SJCRH30 (cell line): ENCODE data around the gene PRSS33. TPM values are rescaled to one million over a fixed set of nuclear protein-coding genes. Genes with fewer than 3 reads are reported as not detected.

Source experiments
- DNase-seq, 2 experiments: peaks; one replicate each; pipeline ENCODE4 v3.0.0-alpha.2; 2015 to 2020
- H3K27ac ChIP-seq: fragments of 250-450 bp; sonication (Bioruptor Pico); 2 replicates; pipeline ENCODE4 v1.5.1; 2020; ENCODE audit warnings: mild to moderate bottlenecking, moderate library complexity
- H3K27me3 ChIP-seq: fragments of 250-450 bp; sonication (Bioruptor Pico); 2 replicates; pipeline ENCODE4 v1.5.1; 2020; ENCODE audit warnings: mild to moderate bottlenecking, moderate library complexity
- H3K36me3 ChIP-seq: fragments of 250-450 bp; sonication (Bioruptor Pico); 2 replicates; pipeline ENCODE4 v1.5.1; 2020; ENCODE audit warnings: mild to moderate bottlenecking, moderate library complexity
- H3K4me1 ChIP-seq: fragments of 250-450 bp; sonication (Bioruptor Pico); 2 replicates; pipeline ENCODE4 v1.5.1; 2020; ENCODE audit warnings: mild to moderate bottlenecking, moderate library complexity
- H3K4me3 ChIP-seq: fragments of 250-450 bp; sonication (Bioruptor Pico); 2 replicates; pipeline ENCODE4 v1.5.1; 2020; ENCODE audit warnings: mild to moderate bottlenecking, moderate library complexity
- H3K9me3 ChIP-seq: fragments of 250-450 bp; sonication (Bioruptor Pico); replicated peaks from 2 replicates; pipeline ENCODE4 v1.5.1; 2020; ENCODE audit warnings: mild to moderate bottlenecking, moderate library complexity
- total RNA-seq: library from RNA; depleted of rRNA; stranded (reverse); fragments of >200 nt; shearing (Covaris generic); gene quantifications from 2 replicates; pipeline ENCODE4 v1.2.3, GENCODE V29; 2014; rRNA removed

Gene PRSS33
- total RNA-seq, 1 experiment from 2014 or later: not detected

DNA sequence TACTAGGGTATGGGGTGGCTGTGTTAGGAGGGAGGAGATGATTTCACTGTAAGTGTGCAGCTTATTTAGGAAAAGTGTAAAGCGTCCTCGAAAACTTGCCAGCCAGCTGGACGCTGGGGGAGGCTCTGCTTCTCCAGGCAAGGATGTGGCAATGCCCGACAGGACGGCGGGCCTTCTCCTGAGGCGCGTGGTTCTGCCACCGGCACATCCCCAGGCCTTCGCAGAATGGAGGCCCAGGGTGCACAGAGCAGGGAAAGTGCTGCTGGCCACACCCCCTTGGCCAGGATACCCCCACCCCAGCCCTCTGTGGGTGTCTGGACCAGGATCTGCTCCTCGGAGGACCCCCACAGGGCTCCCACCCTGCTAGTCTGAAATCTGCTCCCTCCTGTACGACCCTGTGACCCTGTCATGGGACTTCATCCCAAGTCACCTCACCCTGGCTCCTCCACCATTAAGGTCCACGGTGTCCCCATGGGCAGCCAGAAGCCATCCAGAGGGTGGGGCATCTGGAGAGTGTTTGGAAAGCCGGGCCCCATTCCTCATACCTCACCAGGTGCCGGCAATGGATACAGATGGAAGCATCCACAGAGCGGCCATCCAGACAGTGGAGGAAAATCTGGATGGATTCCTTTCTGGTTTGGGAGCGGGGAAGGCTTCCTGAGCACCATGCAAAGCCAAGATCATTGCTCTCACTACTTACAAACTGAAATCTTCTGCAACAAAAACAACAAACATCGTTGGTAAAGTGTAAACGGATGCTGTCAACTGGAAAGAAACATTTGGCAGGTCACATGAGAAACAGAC lies 44.2 kb downstream of the PRSS33 start:
- Histone ChIP-seq H3K27ac (no peak overlapping the region), H3K36me3 (no peaks in the 10 kb centered on the region), H3K27me3 (0 out of 2 replicates have a peak, but pooled peaks cover 8% of the 10 kb centered on the region), H3K4me3 (no peak overlapping the region), H3K9me3 (no peaks in the 10 kb centered on the region), H3K4me1 (no peaks in the 10 kb centered on the region)
- DNase-seq: no peak

DNA sequence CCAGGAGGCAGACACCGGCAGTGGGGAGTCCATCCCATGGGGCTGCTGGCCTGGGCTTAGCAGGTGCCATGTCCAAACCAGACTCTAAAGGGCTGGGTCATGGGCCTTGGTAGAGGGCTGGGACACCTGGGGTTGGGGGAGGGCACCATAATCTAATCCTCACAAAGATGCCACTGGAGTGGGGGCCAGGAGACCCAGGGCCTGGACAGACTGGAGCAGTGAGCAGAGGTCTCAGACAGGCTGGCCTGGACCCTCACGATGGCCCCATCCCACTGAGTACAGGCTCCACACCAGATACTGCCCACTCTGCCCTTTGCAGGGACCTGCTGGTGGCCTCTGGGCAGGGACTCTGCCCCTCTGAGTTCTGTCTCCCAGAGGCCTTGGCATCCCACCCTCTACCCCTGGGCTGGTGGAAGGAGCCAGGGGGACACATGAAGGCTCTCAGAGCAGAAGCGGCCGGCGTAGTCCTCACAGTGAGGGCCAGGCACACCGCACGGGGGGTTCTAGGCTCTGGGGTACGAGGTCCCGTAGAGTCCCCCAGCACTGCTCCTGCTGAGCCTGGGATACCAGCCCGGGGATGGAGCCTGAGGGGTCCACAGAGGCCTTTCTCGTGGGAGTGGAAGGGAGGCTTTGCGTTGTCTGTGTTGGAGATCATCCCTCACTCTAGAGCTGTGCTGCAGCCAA lies 44.9 kb downstream of the PRSS33 start:
- no peak for DNase-seq
- H3K9me3 ChIP-seq: no peaks in the 10 kb centered on the region
- H3K27me3 ChIP-seq: 0 out of 2 replicates have a peak, but pooled peaks cover 8% of the 10 kb centered on the region
- H3K4me3 ChIP-seq: no peak overlapping the region
- H3K36me3 ChIP-seq: no peaks in the 10 kb centered on the region
- no peak overlapping the region for H3K27ac ChIP-seq
- no peaks in the 10 kb centered on the region for H3K4me1 ChIP-seq

DNA sequence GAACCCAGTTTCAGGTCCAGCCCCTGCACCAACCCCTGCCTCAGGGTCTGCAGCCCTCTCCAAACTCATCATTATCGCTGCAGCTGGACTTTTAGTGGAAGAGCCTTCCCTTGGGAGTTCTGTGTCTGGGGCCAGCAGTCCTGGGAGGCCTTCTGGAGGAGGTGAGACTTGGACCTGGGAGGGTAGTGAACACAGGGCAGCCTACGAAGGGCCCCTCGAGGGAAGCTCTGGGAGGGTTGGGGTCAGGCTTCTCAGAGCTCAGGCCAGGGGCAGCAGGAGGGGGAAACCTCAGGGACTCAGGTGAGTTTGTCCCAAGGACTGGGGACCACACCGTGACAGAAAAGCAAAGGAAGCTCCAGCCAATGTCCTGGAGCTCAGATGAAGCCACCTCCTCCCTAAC lies 46.2 kb downstream of the PRSS33 start:
- no peak overlapping the region for H3K27ac ChIP-seq
- DNase-seq: no peak
- no peak overlapping the region for H3K4me3 ChIP-seq
- 0 out of 2 replicates have a peak, but pooled peaks cover 13% of the 10 kb centered on the region for H3K27me3 ChIP-seq
- H3K4me1 ChIP-seq: no peaks in the 10 kb centered on the region
- no peaks in the 10 kb centered on the region for H3K9me3 ChIP-seq
- no peaks in the 10 kb centered on the region for H3K36me3 ChIP-seq

DNA sequence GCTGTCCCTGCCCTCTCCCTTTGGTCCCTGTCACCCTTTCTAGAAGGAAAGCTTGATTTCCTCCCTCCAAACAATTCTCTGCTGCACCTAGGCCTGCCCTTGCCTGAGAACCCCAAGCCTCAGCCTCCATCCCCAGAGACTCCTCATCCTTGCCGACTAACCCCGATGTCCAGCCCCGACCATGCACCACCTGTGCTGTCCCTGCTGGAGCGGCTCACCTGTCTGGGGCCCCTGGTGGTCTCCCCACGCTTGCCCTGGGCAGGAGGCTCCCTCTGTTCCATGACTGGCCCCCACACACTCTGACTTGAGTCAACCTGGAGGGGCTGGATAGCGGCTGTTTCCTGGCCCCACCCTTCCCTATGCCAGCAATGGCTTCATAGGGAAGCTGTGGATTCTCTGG lies 46.9 kb downstream of the PRSS33 start:
- no peaks in the 10 kb centered on the region for H3K4me1 ChIP-seq
- no peak overlapping the region for H3K4me3 ChIP-seq
- H3K27ac ChIP-seq: no peak overlapping the region
- no peaks in the 10 kb centered on the region for H3K9me3 ChIP-seq
- no peak for DNase-seq
- H3K27me3 ChIP-seq: 0 out of 2 replicates have a peak, but pooled peaks cover 13% of the 10 kb centered on the region
- H3K36me3 ChIP-seq: no peaks in the 10 kb centered on the region

DNA sequence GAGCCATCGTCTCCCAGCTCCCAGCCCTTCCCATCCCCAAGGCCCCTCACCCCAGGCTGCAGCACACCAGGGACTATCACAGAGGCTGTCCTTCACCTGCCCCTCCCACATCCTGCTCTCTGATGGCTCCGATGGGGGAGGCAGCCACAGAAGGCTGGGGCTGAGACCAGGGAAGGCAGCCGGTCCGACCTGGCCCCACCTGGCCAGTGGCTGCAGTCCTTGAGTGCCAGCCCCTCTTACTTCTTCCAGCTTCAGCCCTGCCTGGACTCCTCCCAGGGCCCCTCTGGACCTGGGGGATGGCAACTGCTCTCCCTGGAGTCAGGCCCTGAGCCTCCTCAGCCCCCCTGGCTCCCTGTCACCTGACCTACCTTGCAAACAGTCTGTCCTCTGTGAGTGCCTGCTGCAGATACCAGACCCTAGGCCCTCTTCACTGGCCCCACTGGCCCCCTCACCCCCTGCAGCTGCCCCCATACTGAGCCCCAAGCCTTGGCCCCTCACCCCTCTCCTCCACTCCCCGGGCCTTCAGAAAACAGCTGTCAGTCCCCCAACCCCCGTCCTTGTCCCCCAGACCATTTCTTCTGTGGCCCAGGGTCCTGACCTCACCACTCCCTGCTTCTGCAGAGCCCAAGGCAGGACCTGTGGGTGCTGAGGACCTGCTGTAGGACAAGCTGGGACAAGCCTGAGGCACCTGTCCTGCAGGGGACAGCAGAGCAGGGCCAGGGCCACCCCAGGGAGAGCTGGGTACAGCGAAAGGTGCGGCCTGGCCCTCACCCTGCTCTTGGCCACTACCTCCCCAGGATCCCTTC lies 47.5 kb downstream of the PRSS33 start:
- Histone ChIP-seq H3K27ac (no peak overlapping the region), H3K27me3 (0 out of 2 replicates have a peak, but pooled peaks cover 13% of the 10 kb centered on the region), H3K4me1 (no peaks in the 10 kb centered on the region), H3K9me3 (no peaks in the 10 kb centered on the region), H3K36me3 (no peaks in the 10 kb centered on the region), H3K4me3 (no peak overlapping the region)
- DNase-seq: no peak

DNA sequence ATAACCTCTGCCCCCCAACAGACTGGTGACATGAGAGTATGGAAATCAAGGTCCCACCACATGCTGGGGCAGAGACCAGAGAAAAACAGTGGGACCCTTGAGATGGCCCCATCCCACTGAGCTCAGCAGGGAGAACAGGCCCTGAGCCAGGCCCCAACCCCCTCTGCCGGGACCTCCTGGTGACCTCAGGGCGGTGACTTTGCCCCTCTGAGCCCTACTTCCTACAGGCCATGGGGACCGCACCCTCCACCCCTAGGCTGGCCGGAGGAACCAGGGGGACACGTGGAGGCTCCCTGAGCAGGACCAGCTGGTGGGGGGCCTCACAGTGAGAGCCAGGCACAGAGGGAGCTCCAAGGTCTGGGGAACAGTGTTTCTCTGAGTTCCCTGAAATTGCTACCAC lies 48.7 kb downstream of the PRSS33 start:
- no peaks in the 10 kb centered on the region for H3K9me3 ChIP-seq
- H3K4me1 ChIP-seq: no peaks in the 10 kb centered on the region
- H3K27ac ChIP-seq: no peak overlapping the region
- no peaks in the 10 kb centered on the region for H3K36me3 ChIP-seq
- no peak overlapping the region for H3K4me3 ChIP-seq
- H3K27me3 ChIP-seq: 0 out of 2 replicates have a peak, but pooled peaks cover 13% of the 10 kb centered on the region
- DNase-seq: no peak

DNA sequence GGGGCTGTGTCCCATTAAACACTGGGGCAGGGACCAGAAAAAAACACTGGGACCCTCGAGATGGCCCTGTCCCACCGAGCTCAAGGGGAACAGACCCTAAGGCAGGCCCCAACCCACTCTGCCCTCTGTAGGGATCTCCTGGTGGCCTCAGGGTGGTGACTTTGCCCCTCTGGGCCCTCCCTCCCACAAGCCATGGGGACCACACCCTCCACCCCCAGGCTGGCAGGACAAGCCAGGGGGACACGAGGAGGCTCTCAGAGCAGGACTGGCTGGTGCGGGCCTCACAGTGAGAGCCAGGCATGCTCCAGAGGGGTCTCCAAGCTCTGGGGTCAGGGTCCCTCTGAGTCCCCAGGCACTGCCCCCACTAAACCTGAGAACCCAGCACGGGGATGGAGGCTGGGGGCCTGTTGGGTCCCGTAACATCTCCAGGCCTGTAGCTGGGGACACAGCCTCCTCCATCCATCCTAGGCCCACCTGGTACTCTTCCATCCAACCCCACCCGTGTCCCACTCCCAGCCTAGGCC lies 49.4 kb downstream of the PRSS33 start:
- Histone ChIP-seq H3K4me1 (no peaks in the 10 kb centered on the region), H3K4me3 (no peak overlapping the region), H3K9me3 (no peaks in the 10 kb centered on the region), H3K36me3 (no peaks in the 10 kb centered on the region), H3K27ac (no peak overlapping the region), H3K27me3 (0 out of 2 replicates have a peak, but pooled peaks cover 13% of the 10 kb centered on the region)
- DNase-seq: no peak

DNA sequence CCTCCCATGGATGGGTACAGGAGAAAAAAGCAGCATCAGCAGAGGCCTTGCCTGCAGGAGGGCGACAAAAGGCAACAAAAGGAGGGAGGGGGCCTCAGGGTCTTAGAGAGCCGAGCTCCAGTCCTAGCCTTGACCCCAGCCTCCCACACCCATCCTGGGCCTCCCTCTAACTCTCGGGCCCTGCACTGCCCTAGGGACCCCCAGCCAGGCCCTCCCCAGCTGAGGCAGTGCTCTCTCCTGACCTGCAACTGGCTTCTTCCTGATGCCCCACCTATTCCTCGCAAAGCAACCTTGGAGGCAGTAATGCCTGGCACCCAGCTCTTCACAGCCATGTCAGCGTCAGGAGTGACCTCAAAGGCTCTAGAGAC lies 50.1 kb downstream of the PRSS33 start:
- Histone ChIP-seq H3K27me3 (0 out of 2 replicates have a peak, but pooled peaks cover 13% of the 10 kb centered on the region), H3K36me3 (no peaks in the 10 kb centered on the region), H3K4me3 (no peak overlapping the region), H3K27ac (no peak overlapping the region), H3K9me3 (no peaks in the 10 kb centered on the region), H3K4me1 (no peaks in the 10 kb centered on the region)
- DNase-seq: no peak

DNA sequence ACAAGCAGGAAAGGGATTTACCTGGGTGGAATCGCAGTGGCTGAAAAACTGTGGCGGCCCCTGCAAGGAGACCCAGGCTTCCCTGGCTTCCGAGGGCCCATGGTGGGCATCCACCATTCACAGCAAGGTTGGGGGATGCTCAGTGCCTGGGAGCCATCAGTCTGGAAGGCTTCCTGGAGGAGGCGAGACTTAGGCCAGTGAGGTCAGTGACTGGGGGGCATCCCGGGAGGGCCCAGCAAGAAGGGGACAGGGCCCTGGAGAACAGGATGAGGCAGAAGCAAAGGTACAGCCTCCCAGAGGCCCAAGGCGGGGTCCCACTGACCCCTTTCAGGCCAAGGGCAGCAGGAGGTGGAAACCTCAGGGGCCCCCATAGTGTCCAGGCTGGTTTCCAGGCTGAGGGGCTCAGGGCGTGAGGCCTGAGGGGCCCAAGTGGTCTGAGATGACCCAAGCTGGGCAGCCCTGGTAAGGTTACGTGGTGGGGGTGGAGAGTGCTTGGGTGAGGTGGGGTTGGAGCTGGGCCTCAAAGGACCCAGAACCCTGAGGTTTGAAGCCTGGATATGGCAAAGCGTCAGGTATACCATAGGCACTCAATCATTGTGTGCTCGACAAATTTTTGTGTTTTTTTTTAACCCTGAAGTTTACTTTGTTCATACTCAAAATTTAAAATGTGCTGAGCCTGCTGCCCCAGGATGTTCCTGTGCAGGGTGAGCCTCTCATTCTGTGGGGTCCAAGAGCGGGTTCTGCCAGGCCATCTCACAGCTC lies 50.7 kb downstream of the PRSS33 start:
- Histone ChIP-seq H3K27ac (no peak overlapping the region), H3K9me3 (no peaks in the 10 kb centered on the region), H3K27me3 (0 out of 2 replicates have a peak, but pooled peaks cover 13% of the 10 kb centered on the region), H3K4me3 (no peak overlapping the region), H3K36me3 (no peaks in the 10 kb centered on the region), H3K4me1 (no peaks in the 10 kb centered on the region)
- DNase-seq: no peak

DNA sequence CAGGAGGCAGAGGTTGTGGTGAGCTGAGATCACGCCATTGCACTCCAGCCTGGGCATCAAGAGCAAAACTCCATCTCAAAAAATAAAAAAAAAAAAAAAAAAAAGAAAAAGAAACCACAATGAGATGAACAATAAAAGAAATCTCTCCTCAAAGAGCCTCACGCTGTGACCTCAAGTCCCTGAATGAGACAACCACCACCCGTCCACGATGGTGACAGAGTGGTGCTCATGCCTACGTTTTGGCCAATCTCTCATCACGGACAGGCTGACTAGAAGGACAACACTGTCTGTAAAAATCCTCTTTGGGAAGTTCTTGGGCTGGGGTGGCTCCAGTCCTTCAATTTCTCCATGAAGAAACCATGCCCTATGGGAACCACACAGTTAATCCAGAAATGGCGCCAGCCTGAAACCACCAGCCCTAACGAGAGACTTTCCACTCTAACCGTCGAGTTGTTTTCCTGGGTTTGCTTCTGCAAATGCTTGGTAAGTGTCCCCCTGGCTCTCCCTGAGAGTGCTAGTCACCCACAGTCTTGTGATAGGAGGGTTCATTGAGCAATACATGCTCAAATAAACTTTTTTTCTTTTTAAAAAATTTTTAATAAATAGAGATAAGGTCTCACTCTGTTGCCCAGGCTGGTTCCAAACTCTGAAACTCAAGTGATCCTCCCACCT lies 52.4 kb downstream of the PRSS33 start:
- Histone ChIP-seq H3K36me3 (no peaks in the 10 kb centered on the region), H3K4me3 (no peak overlapping the region), H3K4me1 (no peaks in the 10 kb centered on the region), H3K9me3 (no peaks in the 10 kb centered on the region), H3K27me3 (0 out of 2 replicates have a peak, but pooled peaks cover 5% of the 10 kb centered on the region), H3K27ac (no peak overlapping the region)
- no peak for DNase-seq

Other genes starting within 250 kb of the PRSS33 start
- gene PDPK1, start 249.5 kb downstream of the PRSS33 start, total RNA-seq: 27.9 and 28.0 TPM in 2 replicates
- gene KCTD5, start 105.0 kb downstream of the PRSS33 start, total RNA-seq: 42.0 and 42.9 TPM in 2 replicates
- gene PRSS27, start 67.3 kb downstream of the PRSS33 start, total RNA-seq: 0.33 and 0.40 TPM in 2 replicates
- 85.9 and 107 TPM in 2 replicates for gene SRRM2, start 34.9 kb downstream of the PRSS33 start, total RNA-seq
- gene ELOB, start 10.3 kb downstream of the PRSS33 start, total RNA-seq: 90.5 and 119 TPM in 2 replicates
- not detected in 2 replicates for gene PRSS41, start 10.9 kb upstream of the PRSS33 start, total RNA-seq
- not detected in 2 replicates for gene PRSS21, start 29.7 kb upstream of the PRSS33 start, total RNA-seq
- gene ZG16B, start 42.7 kb upstream of the PRSS33 start, total RNA-seq: not detected in 2 replicates
- gene PRSS22, start 70.6 kb upstream of the PRSS33 start, total RNA-seq: not detected in 2 replicates
- gene FLYWCH2, start 95.7 kb upstream of the PRSS33 start, total RNA-seq: 35.4 and 40.6 TPM in 2 replicates
- gene FLYWCH1, start 124.4 kb upstream of the PRSS33 start, total RNA-seq: 9.1 and 9.7 TPM in 2 replicates
- 13.8 and 14.9 TPM in 2 replicates for gene KREMEN2, start 176.7 kb upstream of the PRSS33 start, total RNA-seq
- gene PAQR4, start 181.8 kb upstream of the PRSS33 start, total RNA-seq: 28.1 and 34.1 TPM in 2 replicates
- 34.8 and 45.8 TPM in 2 replicates for gene PKMYT1, start 192.9 kb upstream of the PRSS33 start, total RNA-seq
- gene CLDN9, start 225.4 kb upstream of the PRSS33 start, total RNA-seq: not detected in 2 replicates
- gene CLDN6, start 230.6 kb upstream of the PRSS33 start, total RNA-seq: not detected in 2 replicates
- 29.0 and 32.1 TPM in 2 replicates for gene TNFRSF12A, start 232.8 kb upstream of the PRSS33 start, total RNA-seq
- 16.8 and 18.9 TPM in 2 replicates for gene HCFC1R1, start 236.4 kb upstream of the PRSS33 start, total RNA-seq
- 25.5 and 29.4 TPM in 2 replicates for gene THOC6, start 236.5 kb upstream of the PRSS33 start, total RNA-seq
- not detected in 2 replicates for gene BICDL2, start 249.4 kb upstream of the PRSS33 start, total RNA-seq